Measurements from ENCODE around the gene PPM1A.
A peak's percentile ranks its signal among the peaks of the same experiment; 100 is the strongest.
"Not testable (repeated sequence)": the region's sequence is repeated elsewhere in the genome, so short reads cannot be mapped to it uniquely, and the experiment has no call there.

The PPM1A gene

GRCh38 chr14:60317609-60318008, 68.6 kb downstream of the PPM1A start:
- H3K9me3 ChIP-seq (ENCODE audit: control insufficient read depth, insufficient read depth, low read length), result no peaks in the 10 kb centered on the region
- DNase-seq (ENCODE audit: low read depth, low spot score), result no peak
- no peaks in the 10 kb centered on the region for H3K27me3 ChIP-seq (ENCODE audit: control insufficient read depth, insufficient read depth, low read length)
- H3K27ac ChIP-seq (ENCODE audit: low read length), result no peak overlapping the region
- no CpG with 5 or more reads among the region's 4 CpGs for whole genome bisulfite sequencing (ENCODE audit: insufficient coverage, insufficient read length)
- no peaks in the 10 kb centered on the region for H3K36me3 ChIP-seq (ENCODE audit: control insufficient read depth, insufficient read depth, low read length)
- H3K4me3 ChIP-seq (ENCODE audit: low read length), result no peak overlapping the region
- peaks cover 9% of the 10 kb centered on the region for H3K4me1 ChIP-seq (ENCODE audit: control insufficient read depth, insufficient read depth, low read length)

GRCh38 chr14:60320860-60321259, 71.8 kb downstream of the PPM1A start:
- H3K4me1 ChIP-seq (ENCODE audit: control insufficient read depth, insufficient read depth, low read length); H3K9me3 ChIP-seq (ENCODE audit: control insufficient read depth, insufficient read depth, low read length); H3K27ac ChIP-seq (ENCODE audit: low read length); H3K27me3 ChIP-seq (ENCODE audit: control insufficient read depth, insufficient read depth, low read length); DNase-seq (ENCODE audit: low read depth, low spot score); H3K4me3 ChIP-seq (ENCODE audit: low read length); H3K36me3 ChIP-seq (ENCODE audit: control insufficient read depth, insufficient read depth, low read length): not testable (repeated sequence)
- no CpG with 5 or more reads among the region's 3 CpGs for WGBS (ENCODE audit: insufficient coverage, insufficient read length)

- H3K4me1 ChIP-seq (ENCODE audit: control insufficient read depth, insufficient read depth, low read length), result peaks cover 4% of the 10 kb centered on the region
- WGBS (ENCODE audit: insufficient coverage, insufficient read length), result no CpG with 5 or more reads among the region's 14 CpGs
- no peaks in the 10 kb centered on the region for H3K36me3 ChIP-seq (ENCODE audit: control insufficient read depth, insufficient read depth, low read length)
- no peak overlapping the region for H3K4me3 ChIP-seq (ENCODE audit: low read length)
- DNase-seq (ENCODE audit: low read depth, low spot score), result no peak
- no peaks in the 10 kb centered on the region for H3K27me3 ChIP-seq (ENCODE audit: control insufficient read depth, insufficient read depth, low read length)
- no peaks in the 10 kb centered on the region for H3K9me3 ChIP-seq (ENCODE audit: control insufficient read depth, insufficient read depth, low read length)
- H3K27ac ChIP-seq (ENCODE audit: low read length), result no peak overlapping the region
Measured at GRCh38 chr14:60323199-60323896, 74.3 kb downstream of the PPM1A start.

DNA sequence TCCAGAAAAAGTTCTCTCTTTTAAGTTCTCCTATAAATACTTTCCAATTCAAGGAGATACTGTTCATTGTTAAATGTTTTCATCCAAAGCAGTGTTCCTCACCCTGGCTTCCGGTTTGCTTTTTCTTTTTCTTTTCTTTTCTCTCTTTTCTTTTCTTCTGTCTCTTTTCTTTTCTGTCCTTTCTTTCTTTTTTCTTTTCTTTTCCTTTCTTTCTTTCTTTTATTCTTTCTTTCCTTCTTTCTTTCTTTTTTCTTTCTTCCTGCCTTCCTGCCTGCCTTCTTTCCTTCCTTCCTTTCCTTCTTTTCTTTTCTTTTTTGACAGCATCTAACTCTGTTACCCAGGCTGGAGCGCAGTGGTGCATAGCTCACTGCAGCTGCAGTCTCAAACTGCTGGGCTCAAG, 75.8 kb downstream of the PPM1A start:
- H3K9me3 ChIP-seq (ENCODE audit: control insufficient read depth, insufficient read depth, low read length), result no peaks in the 10 kb centered on the region
- no peak overlapping the region for H3K27ac ChIP-seq (ENCODE audit: low read length)
- no peaks in the 10 kb centered on the region for H3K27me3 ChIP-seq (ENCODE audit: control insufficient read depth, insufficient read depth, low read length)
- H3K36me3 ChIP-seq (ENCODE audit: control insufficient read depth, insufficient read depth, low read length), result no peaks in the 10 kb centered on the region
- no CpG with 5 or more reads among the region's 2 CpGs for WGBS (ENCODE audit: insufficient coverage, insufficient read length)
- peaks cover 4% of the 10 kb centered on the region for H3K4me1 ChIP-seq (ENCODE audit: control insufficient read depth, insufficient read depth, low read length)
- no peak overlapping the region for H3K4me3 ChIP-seq (ENCODE audit: low read length)
- DNase-seq (ENCODE audit: low read depth, low spot score), result no peak

DNA sequence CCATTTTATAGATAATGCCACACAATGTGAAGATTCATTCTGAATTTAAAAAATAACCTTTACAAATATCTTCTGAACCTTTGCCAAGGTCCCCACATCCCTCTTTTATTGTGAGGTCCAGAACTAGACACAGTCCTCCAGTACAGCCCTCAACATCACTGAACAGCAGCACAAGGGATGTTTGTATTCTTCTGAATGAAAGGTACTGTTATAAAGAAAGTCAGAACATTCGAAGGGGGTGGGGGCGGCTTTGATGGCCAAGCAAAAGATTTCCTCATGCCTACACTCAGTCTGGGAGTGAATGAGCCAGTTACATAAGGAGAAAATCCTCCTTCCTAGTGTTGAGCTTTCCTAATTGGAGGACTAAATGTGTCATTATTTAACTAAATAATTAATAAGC, 77.3 kb downstream of the PPM1A start:
- H3K4me1 ChIP-seq (ENCODE audit: control insufficient read depth, insufficient read depth, low read length), result peaks cover 4% of the 10 kb centered on the region
- H3K27ac ChIP-seq (ENCODE audit: low read length), result no peak overlapping the region
- WGBS (ENCODE audit: insufficient coverage, insufficient read length), result no CpG with 5 or more reads among the region's 2 CpGs
- no peak overlapping the region for H3K4me3 ChIP-seq (ENCODE audit: low read length)
- no peaks in the 10 kb centered on the region for H3K27me3 ChIP-seq (ENCODE audit: control insufficient read depth, insufficient read depth, low read length)
- H3K36me3 ChIP-seq (ENCODE audit: control insufficient read depth, insufficient read depth, low read length), result no peaks in the 10 kb centered on the region
- H3K9me3 ChIP-seq (ENCODE audit: control insufficient read depth, insufficient read depth, low read length), result no peaks in the 10 kb centered on the region
- DNase-seq (ENCODE audit: low read depth, low spot score), result no peak

- no peaks in the 10 kb centered on the region for H3K36me3 ChIP-seq (ENCODE audit: control insufficient read depth, insufficient read depth, low read length)
- H3K4me3 ChIP-seq (ENCODE audit: low read length), result peak overlapping the region; percentile 2; the same call in 1 of the 2 replicates
- H3K27me3 ChIP-seq (ENCODE audit: control insufficient read depth, insufficient read depth, low read length), result no peaks in the 10 kb centered on the region
- H3K4me1 ChIP-seq (ENCODE audit: control insufficient read depth, insufficient read depth, low read length), result peaks cover 4% of the 10 kb centered on the region
- DNase-seq (ENCODE audit: low read depth, low spot score), result no peak
- H3K9me3 ChIP-seq (ENCODE audit: control insufficient read depth, insufficient read depth, low read length), result no peaks in the 10 kb centered on the region
- no CpG with 5 or more reads among the region's 58 CpGs for WGBS (ENCODE audit: insufficient coverage, insufficient read length)
- H3K27ac ChIP-seq (ENCODE audit: low read length), result no peak overlapping the region
Measured at GRCh38 chr14:60327447-60328331, 78.7 kb downstream of the PPM1A start.

GRCh38 chr14:60328583-60328982, 79.6 kb downstream of the PPM1A start:
- H3K27me3 ChIP-seq (ENCODE audit: control insufficient read depth, insufficient read depth, low read length), result no peaks in the 10 kb centered on the region
- peaks cover 4% of the 10 kb centered on the region for H3K4me1 ChIP-seq (ENCODE audit: control insufficient read depth, insufficient read depth, low read length)
- no peaks in the 10 kb centered on the region for H3K36me3 ChIP-seq (ENCODE audit: control insufficient read depth, insufficient read depth, low read length)
- WGBS (ENCODE audit: insufficient coverage, insufficient read length), result no CpG with 5 or more reads among the region's 6 CpGs
- no peak overlapping the region for H3K27ac ChIP-seq (ENCODE audit: low read length)
- H3K4me3 ChIP-seq (ENCODE audit: low read length), result no peak overlapping the region
- DNase-seq (ENCODE audit: low read depth, low spot score), result no peak
- H3K9me3 ChIP-seq (ENCODE audit: control insufficient read depth, insufficient read depth, low read length), result no peaks in the 10 kb centered on the region

- H3K36me3 ChIP-seq (ENCODE audit: control insufficient read depth, insufficient read depth, low read length), result no peaks in the 10 kb centered on the region
- DNase-seq (ENCODE audit: low read depth, low spot score), result no peak
- H3K27ac ChIP-seq (ENCODE audit: low read length), result no peak overlapping the region
- no peaks in the 10 kb centered on the region for H3K27me3 ChIP-seq (ENCODE audit: control insufficient read depth, insufficient read depth, low read length)
- no peaks in the 10 kb centered on the region for H3K9me3 ChIP-seq (ENCODE audit: control insufficient read depth, insufficient read depth, low read length)
- no peak overlapping the region for H3K4me3 ChIP-seq (ENCODE audit: low read length)
- no CpG with 5 or more reads among the region's 2 CpGs for WGBS (ENCODE audit: insufficient coverage, insufficient read length)
- peaks cover 4% of the 10 kb centered on the region for H3K4me1 ChIP-seq (ENCODE audit: control insufficient read depth, insufficient read depth, low read length)
Measured at GRCh38 chr14:60329274-60329673, 80.3 kb downstream of the PPM1A start.

DNA sequence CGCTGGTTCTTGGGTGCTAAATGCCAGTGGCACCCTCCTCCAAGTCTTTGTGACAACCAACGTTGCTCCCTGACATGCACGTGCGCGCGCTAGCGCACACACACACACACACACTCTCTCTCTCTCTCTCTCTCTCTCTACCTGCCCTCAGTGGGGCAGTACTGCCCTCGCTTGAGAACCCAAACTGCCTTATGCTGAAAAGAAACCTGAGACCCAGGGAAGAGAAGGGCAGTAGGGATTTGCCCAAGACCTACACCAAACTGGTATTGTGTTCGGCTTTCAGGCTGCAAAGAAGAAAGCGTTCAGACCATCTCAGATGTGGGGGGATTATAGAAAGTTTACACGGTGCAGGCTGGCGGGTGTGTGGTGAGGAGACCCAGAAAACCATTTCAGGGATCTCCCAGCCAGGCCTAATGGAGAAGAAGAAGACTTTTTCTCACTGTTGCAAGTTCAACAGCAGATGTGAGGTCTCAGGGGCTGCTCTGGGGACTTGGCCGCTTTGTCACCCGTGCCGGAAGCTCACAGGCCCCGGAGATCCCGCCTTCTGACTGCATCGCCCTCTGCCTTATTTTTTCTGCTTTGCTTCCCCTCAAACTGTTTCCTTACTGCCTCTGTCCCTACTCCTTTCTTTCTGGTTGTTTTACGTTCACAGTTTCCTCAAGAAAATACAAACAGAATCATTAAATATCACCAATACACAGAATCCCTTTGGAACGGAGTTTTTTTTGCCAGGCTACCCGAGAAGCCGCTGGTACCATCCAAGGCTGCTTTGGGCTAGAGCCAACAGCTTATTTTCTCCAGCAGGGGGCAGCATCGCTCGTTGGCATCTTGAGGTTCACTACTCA, 82.4 kb downstream of the PPM1A start:
- no peaks in the 10 kb centered on the region for H3K9me3 ChIP-seq (ENCODE audit: control insufficient read depth, insufficient read depth, low read length)
- H3K4me1 ChIP-seq (ENCODE audit: control insufficient read depth, insufficient read depth, low read length), result peaks cover 4% of the 10 kb centered on the region
- no peak overlapping the region for H3K27ac ChIP-seq (ENCODE audit: low read length)
- DNase-seq (ENCODE audit: low read depth, low spot score), result peak; percentile 90
- no peaks in the 10 kb centered on the region for H3K36me3 ChIP-seq (ENCODE audit: control insufficient read depth, insufficient read depth, low read length)
- H3K4me3 ChIP-seq (ENCODE audit: low read length), result peak overlapping the region; percentile 25; the same call in 1 of the 2 replicates
- WGBS (ENCODE audit: insufficient coverage, insufficient read length), result no CpG with 5 or more reads among the region's 24 CpGs
- no peaks in the 10 kb centered on the region for H3K27me3 ChIP-seq (ENCODE audit: control insufficient read depth, insufficient read depth, low read length)

GRCh38 chr14:60332046-60332399, 83.0 kb downstream of the PPM1A start:
- no peaks in the 10 kb centered on the region for H3K36me3 ChIP-seq (ENCODE audit: control insufficient read depth, insufficient read depth, low read length)
- H3K27ac ChIP-seq (ENCODE audit: low read length), result no peak overlapping the region
- H3K4me3 ChIP-seq (ENCODE audit: low read length), result no peak overlapping the region
- no CpG with 5 or more reads among the region's 2 CpGs for WGBS (ENCODE audit: insufficient coverage, insufficient read length)
- H3K9me3 ChIP-seq (ENCODE audit: control insufficient read depth, insufficient read depth, low read length), result no peaks in the 10 kb centered on the region
- no peak for DNase-seq (ENCODE audit: low read depth, low spot score)
- H3K27me3 ChIP-seq (ENCODE audit: control insufficient read depth, insufficient read depth, low read length), result no peaks in the 10 kb centered on the region
- H3K4me1 ChIP-seq (ENCODE audit: control insufficient read depth, insufficient read depth, low read length), result peaks cover 4% of the 10 kb centered on the region
